SK-N-SH (cell line): Measurements from ENCODE around the gene SYNJ2. TPM values are rescaled to one million over a fixed set of nuclear protein-coding genes. Genes with fewer than 3 reads are reported as not detected.

Experiments
- CTCF ChIA-PET: fragments of 300-600, 350-600 bp; formaldehyde crosslinking; extraction: SDS; loops from one replicate; lab custom pipeline; 2021; lab: Yijun Ruan, JAX
- POLR2A ChIA-PET: fragments of 350-600 bp; sonication (Branson Sonifier 250); formaldehyde crosslinking; extraction: SDS; loops from one replicate; lab custom pipeline; 2020; ENCODE audit warnings: antibody characterized with exemption, inconsistent platforms; lab: Yijun Ruan, JAX
- DNase-seq: peaks from one replicate; pipeline ENCODE4 v3.0.0; 2012
- H2AFZ ChIP-seq: fragments of 200-600 bp; sonication (generic); 2 replicates; pipeline ENCODE4 v1.8.1; 2016; ENCODE audit warnings: antibody characterized with exemption, mild to moderate bottlenecking, low read depth
- H3F3A ChIP-seq: fragments of 200-600 bp; sonication (generic); replicated peaks from 2 replicates; pipeline ENCODE3; 2016; ENCODE audit warnings: antibody characterized with exemption, mild to moderate bottlenecking; ENCODE audit not compliant: insufficient read depth
- H3K27ac ChIP-seq, 2 experiments: fragments of 200-500 bp in 1 of 2; fragments of 200-600 bp in 1 of 2; sonication (Bioruptor generic) in 1 of 2; sonication (generic), shearing (Covaris generic) in 1 of 2; 2 replicates each; pipeline versions ENCODE4 v1.5.1 to v1.6.1; 2014 to 2016; ENCODE audit warnings: low read depth in 2 of 2, inconsistent platforms in 1 of 2, low read length in 1 of 2, mild to moderate bottlenecking in 1 of 2, mixed read lengths in 1 of 2
- H3K27me3 ChIP-seq: fragments of 200-600 bp; sonication (generic), shearing (Covaris generic); 2 replicates; pipeline ENCODE4 v1.6.1; 2016; ENCODE audit warnings: mixed run types; ENCODE audit not compliant: insufficient read depth
- H3K36me3 ChIP-seq, 2 experiments: fragments of 200-500 bp in 1 of 2; fragments of 200-600 bp in 1 of 2; sonication (Bioruptor generic) in 1 of 2; sonication (generic) in 1 of 2; replicated peaks in 1 of 2; 2 replicates each; pipeline versions ENCODE3 to v1.5.1; 2014 to 2016; ENCODE audit warnings: low read length in 1 of 2, mild to moderate bottlenecking in 1 of 2; ENCODE audit not compliant: insufficient read depth in 2 of 2, control insufficient read depth in 1 of 2
- H3K4me1 ChIP-seq, 2 experiments: fragments of 200-500 bp in 1 of 2; fragments of 200-600 bp in 1 of 2; sonication (Bioruptor generic) in 1 of 2; sonication (generic), shearing (Covaris generic) in 1 of 2; 2 replicates each; pipeline versions ENCODE4 v1.5.1 to v1.6.1; 2014 to 2016; ENCODE audit warnings: low read depth in 1 of 2, low read length in 1 of 2, mixed run types in 1 of 2; ENCODE audit not compliant: insufficient read depth in 2 of 2, control insufficient read depth in 1 of 2
- H3K4me2 ChIP-seq: fragments of 200-600 bp; sonication (generic), shearing (Covaris generic); 2 replicates; pipeline ENCODE4 v1.6.1; 2017; ENCODE audit warnings: mixed run types
- H3K4me3 ChIP-seq, 2 experiments: fragments of 200-500 bp in 1 of 2; fragments of 200-600 bp in 1 of 2; sonication (Bioruptor generic) in 1 of 2; sonication (generic), shearing (Covaris generic) in 1 of 2; 2 replicates each; pipeline versions ENCODE4 v1.5.1 to v1.8.1; 2014 to 2016; ENCODE audit warnings: low read depth in 2 of 2, inconsistent platforms in 1 of 2, low read length in 1 of 2, mild to moderate bottlenecking in 1 of 2, mixed read lengths in 1 of 2, moderate library complexity in 1 of 2
- H3K79me2 ChIP-seq: fragments of 200-600 bp; sonication (generic); 2 replicates; pipeline ENCODE4 v1.8.1; 2017; ENCODE audit warnings: mild to moderate bottlenecking; ENCODE audit not compliant: insufficient read depth
- H3K9ac ChIP-seq: fragments of 200-600 bp; sonication (generic); 2 replicates; pipeline ENCODE4 v1.6.1; 2017; ENCODE audit warnings: mixed run types
- H3K9me2 ChIP-seq: fragments of 200-600 bp; sonication (generic); 2 replicates; pipeline ENCODE4 v1.6.1; 2017; ENCODE audit warnings: mixed run types
- H3K9me3 ChIP-seq: fragments of 200-600 bp; sonication (generic); 2 replicates; pipeline ENCODE4 v1.6.1; 2017; ENCODE audit warnings: mixed run types, mild to moderate bottlenecking, moderate library complexity
- H4K20me1 ChIP-seq: fragments of 200-600 bp; sonication (generic); 2 replicates; pipeline ENCODE4 v1.6.1; 2017; ENCODE audit warnings: mild to moderate bottlenecking, mixed run types; ENCODE audit not compliant: insufficient read depth
- CHD2 ChIP-seq: fragments of 150-350 bp; IDR thresholded peaks from 2 replicates; pipeline ENCODE4 v1.6.1; 2018; ENCODE audit warnings: low read length; ENCODE audit not compliant: partially characterized antibody
- EP300 ChIP-seq, 2 experiments: IDR thresholded peaks; 2 replicates each; pipeline versions ENCODE4 v1.4.0 to v1.6.1; 2012; ENCODE audit warnings: borderline replicate concordance in 1 of 2, low read depth in 1 of 2, low read length in 1 of 2
- GABPA ChIP-seq: IDR thresholded peaks from 2 replicates; pipeline ENCODE4 v1.4.0; 2012; ENCODE audit warnings: low read depth, mild to moderate bottlenecking
- JUND ChIP-seq: IDR thresholded peaks from 2 replicates; pipeline ENCODE4 v1.4.0; 2012
- RCOR1 ChIP-seq: fragments of 150-350 bp; IDR thresholded peaks from 2 replicates; pipeline ENCODE4 v1.6.1; 2017; ENCODE audit warnings: antibody characterized with exemption, low read length
- SIN3A ChIP-seq: IDR thresholded peaks from 2 replicates; pipeline ENCODE4 v1.6.1; 2012; ENCODE audit warnings: low read depth, mild to moderate bottlenecking, low read length, moderate library complexity, borderline replicate concordance
- TAF1 ChIP-seq: IDR thresholded peaks from 2 replicates; pipeline ENCODE4 v1.6.1; 2012; ENCODE audit warnings: low read depth, mild to moderate bottlenecking, low read length, moderate library complexity, borderline replicate concordance
- WGBS: methylation state at CpG from one replicate; pipeline ENCODE4 v1.1.6; 2017; ENCODE audit warnings: low lambda C conversion rate; 5-methylcytosine and 5-hydroxymethylcytosine counted together
- polyA plus RNA-seq, 3 experiments: library from polyadenylated mRNA; depleted of rRNA; stranded (reverse); fragments of >200 nt; gene quantifications; 2 replicates each; pipeline ENCODE4 v1.2.3, GENCODE V29; 2012
- TF ChIP-seq, protein P1 (sequence below): fragments of 200-600 bp; sonication (generic); IDR thresholded peaks from 2 replicates; pipeline ENCODE4 v1.6.1; 2017; ENCODE audit warnings: antibody characterized with exemption, mild to moderate bottlenecking, moderate library complexity

SYNJ2 gene
- polyA plus RNA-seq, 1 of the 3 experiments (the other 2 are of a cell fraction), result 40.0 TPM

DNA sequence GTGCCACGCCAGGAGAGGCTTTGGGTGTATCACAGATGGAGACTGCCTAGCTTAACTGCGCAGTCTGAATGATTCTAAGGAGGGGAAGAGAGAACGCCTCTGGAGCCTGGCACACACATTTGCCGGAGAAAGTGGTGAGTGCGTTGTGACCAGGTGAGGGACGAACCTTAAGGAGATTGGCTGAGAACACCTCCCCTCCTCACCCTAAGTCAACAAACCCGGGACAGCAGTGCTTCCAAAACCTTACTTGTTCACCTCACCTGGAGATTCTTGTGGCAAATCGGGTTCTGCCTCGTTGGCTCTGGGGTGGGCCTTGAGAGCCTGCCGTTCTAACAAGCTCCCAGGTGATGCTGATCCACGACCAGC is 9.4 kb downstream of the SYNJ2 start:
- ChIA-PET POLR2A (no interaction called here), CTCF (interaction anchor here (1.4 to 2.9 kb wide), 2 partner anchors 9 to 81 kb away, joined by 4 to 11 read pairs; partner anchors contain the start of gene SYNJ2)
- no peak for TF ChIP-seq SIN3A
- no peak for TF ChIP-seq GABPA
- TF ChIP-seq EP300 (IDR thresholded peaks at IDR 0.05; ENCODE audit: borderline replicate concordance in 1 of 2, low read depth in 1 of 2, low read length in 1 of 2), result no peak
- TF ChIP-seq JUND, result no peak
- no peak for TF ChIP-seq RCOR1
- TF ChIP-seq TAF1, result no peak
- no peak for TF ChIP-seq CHD2
- Histone ChIP-seq H3K79me2 (peaks cover 100% of the 10 kb centered on the region), H4K20me1 (peaks cover 29% of the 10 kb centered on the region), H3K27me3 (no peaks in the 10 kb centered on the region), H3K4me2 (0 out of 2 replicates have a peak overlapping the region, but pooled peaks have one; percentile 78), H3K4me1 (peaks cover 28 to 36% of the 10 kb centered on the region in 2 experiments; a peak in 3 of 4 replicates), H3K4me3 (no peak overlapping the region), H3K9me2 (no peaks in the 10 kb centered on the region), H3K27ac (no peak overlapping the region), H3K36me3 (peaks cover 0 to 13% of the 10 kb centered on the region in 2 experiments), H3K9ac (no peak overlapping the region), H2AFZ (no peak overlapping the region), H3K9me3 (no peaks in the 10 kb centered on the region), H3F3A (peaks cover 13% of the 10 kb centered on the region)
- WGBS, result 95% methylated on average over 11 of the region's 11 CpGs
- DNase-seq, result no peak

DNA sequence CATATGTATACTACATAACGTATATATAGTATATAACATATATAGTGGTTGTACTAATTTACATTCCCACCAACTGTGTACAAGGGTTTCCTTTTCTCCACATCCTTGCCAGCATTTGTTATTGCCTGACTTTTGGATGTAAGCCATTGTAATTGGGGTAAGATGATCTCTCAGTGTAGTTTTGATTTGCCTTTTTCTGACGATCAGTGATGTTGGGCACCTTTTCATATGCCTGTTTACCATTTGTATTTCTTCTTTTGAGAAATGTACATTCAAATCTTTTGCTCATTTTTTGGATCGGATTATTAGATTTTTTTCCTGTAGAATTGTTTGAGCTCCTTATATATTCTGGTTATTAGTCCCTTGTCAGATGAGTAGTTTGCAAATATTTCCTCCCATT is 11.4 kb downstream of the SYNJ2 start:
- POLR2A ChIA-PET, result no interaction called here
- H3K79me2 ChIP-seq, result peaks cover 100% of the 10 kb centered on the region
- H4K20me1 ChIP-seq, result peaks cover 45% of the 10 kb centered on the region

More for the DNA sequence above, 11.4 kb downstream of the SYNJ2 start:
- Histone ChIP-seq H3K4me2 (no peak overlapping the region), H3K36me3 (peaks cover 0 to 13% of the 10 kb centered on the region in 2 experiments), H3K9ac (no peak overlapping the region), H3K9me2 (no peaks in the 10 kb centered on the region), H3K27ac (no peak overlapping the region), H3K9me3 (no peaks in the 10 kb centered on the region), H3K4me3 (no peak overlapping the region), H3K27me3 (no peaks in the 10 kb centered on the region), H3F3A (peaks cover 5% of the 10 kb centered on the region), H2AFZ (no peak overlapping the region), H3K4me1 (peaks cover 32 to 40% of the 10 kb centered on the region in 2 experiments; a peak in 3 of 4 replicates)
- DNase-seq, result no peak
- CTCF ChIA-PET, result interaction anchor here (1.1 kb wide), 1 partner anchor 33 kb away, joined by 4 read pairs; no protein-coding TSS in a partner anchor
- WGBS, result 94% methylated on average over 3 of the region's 3 CpGs
- TF ChIP-seq SIN3A, result no peak
- TF ChIP-seq, protein P1, sequence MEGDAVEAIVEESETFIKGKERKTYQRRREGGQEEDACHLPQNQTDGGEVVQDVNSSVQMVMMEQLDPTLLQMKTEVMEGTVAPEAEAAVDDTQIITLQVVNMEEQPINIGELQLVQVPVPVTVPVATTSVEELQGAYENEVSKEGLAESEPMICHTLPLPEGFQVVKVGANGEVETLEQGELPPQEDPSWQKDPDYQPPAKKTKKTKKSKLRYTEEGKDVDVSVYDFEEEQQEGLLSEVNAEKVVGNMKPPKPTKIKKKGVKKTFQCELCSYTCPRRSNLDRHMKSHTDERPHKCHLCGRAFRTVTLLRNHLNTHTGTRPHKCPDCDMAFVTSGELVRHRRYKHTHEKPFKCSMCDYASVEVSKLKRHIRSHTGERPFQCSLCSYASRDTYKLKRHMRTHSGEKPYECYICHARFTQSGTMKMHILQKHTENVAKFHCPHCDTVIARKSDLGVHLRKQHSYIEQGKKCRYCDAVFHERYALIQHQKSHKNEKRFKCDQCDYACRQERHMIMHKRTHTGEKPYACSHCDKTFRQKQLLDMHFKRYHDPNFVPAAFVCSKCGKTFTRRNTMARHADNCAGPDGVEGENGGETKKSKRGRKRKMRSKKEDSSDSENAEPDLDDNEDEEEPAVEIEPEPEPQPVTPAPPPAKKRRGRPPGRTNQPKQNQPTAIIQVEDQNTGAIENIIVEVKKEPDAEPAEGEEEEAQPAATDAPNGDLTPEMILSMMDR, result no peak
- TF ChIP-seq, all 33 proteins: peak for 0
